ENCODE results near the gene FAM24B. TPM values are rescaled to one million over a fixed set of nuclear protein-coding genes. Genes with fewer than 3 reads are reported as not detected.
"Not testable (repeated sequence)": the region's sequence is repeated elsewhere in the genome, so short reads cannot be mapped to it uniquely, and the experiment has no call there.

The FAM24B gene
- polyA plus RNA-seq (2013, experiment 1 of 2; ENCODE audit: insufficient read length) = 3.4 TPM
- polyA plus RNA-seq (2013, experiment 2 of 2; ENCODE audit: insufficient read length) = 2.6 TPM

- peak; percentile 98 for DNase-seq
These were observed at the start of gene FAM24B for GRCh38 chr10:122879339-122880273. Gene FAM24B (minus strand): TSS chr10:122879581. CDS start chr10:122850515, 29,066 bp downstream.

GRCh38 chr10:122915700-122916099 is 36.3 kb upstream of the FAM24B start:
- no peak for DNase-seq

- DNase-seq = peak; percentile 52
These were observed 32.6 kb upstream of the FAM24B start for GRCh38 chr10:122911889-122912484.

GRCh38 chr10:122910310-122910709 is 30.9 kb upstream of the FAM24B start, which contains the start of gene FAM24A:
Gene FAM24A (plus strand): TSS chr10:122910610. CDS start chr10:122911635, 1,025 bp downstream.
- DNase-seq = no peak

GRCh38 chr10:122903861-122904260 is 24.5 kb upstream of the FAM24B start:
- DNase-seq = not testable (repeated sequence)

- DNase-seq = no peak
These were observed 15.0 kb upstream of the FAM24B start for GRCh38 chr10:122894261-122894944.

GRCh38 chr10:122884166-122884565 is 4.8 kb upstream of the FAM24B start:
- DNase-seq = no peak

GRCh38 chr10:122882766-122883165 is 3.4 kb upstream of the FAM24B start:
- no peak for DNase-seq

- no peak for DNase-seq
These were observed 512 bp downstream of the FAM24B start for GRCh38 chr10:122878799-122879338.

GRCh38 chr10:122877264-122877663 is 2.1 kb downstream of the FAM24B start:
- no peak for DNase-seq

GRCh38 chr10:122876467-122876855 is 2.9 kb downstream of the FAM24B start:
- no peak for DNase-seq

- no peak for DNase-seq
These were observed 3.4 kb downstream of the FAM24B start for GRCh38 chr10:122875843-122876466.

- not testable (repeated sequence) for DNase-seq
These were observed 7.4 kb downstream of the FAM24B start for GRCh38 chr10:122871947-122872346.

- not testable (repeated sequence) for DNase-seq
These were observed 10.6 kb downstream of the FAM24B start for GRCh38 chr10:122868768-122869167.

GRCh38 chr10:122866757-122867482 is 12.5 kb downstream of the FAM24B start:
- not testable (repeated sequence) for DNase-seq

GRCh38 chr10:122864901-122865300 is 14.5 kb downstream of the FAM24B start:
- peak; percentile 76 for DNase-seq

GRCh38 chr10:122864194-122864592 is 15.2 kb downstream of the FAM24B start:
- no peak for DNase-seq

- DNase-seq = no peak
These were observed 15.9 kb downstream of the FAM24B start for GRCh38 chr10:122863216-122864193.

GRCh38 chr10:122861711-122862161 is 17.6 kb downstream of the FAM24B start:
- peak; percentile 69 for DNase-seq

GRCh38 chr10:122859527-122859926 is 19.9 kb downstream of the FAM24B start:
- no peak for DNase-seq
